ENCODE data around the gene CENPP. TPM values are rescaled to one million over a fixed set of nuclear protein-coding genes. Genes with fewer than 3 reads are reported as not detected.
A peak's percentile ranks its signal among the peaks of the same experiment; 100 is the strongest.

The CENPP gene
- total RNA-seq, 3 donors from 2014 or later (not counting 1 experiment from before 2014, with no cell fraction given): 10.3 to 14.5 (median 12.1) TPM

DNA sequence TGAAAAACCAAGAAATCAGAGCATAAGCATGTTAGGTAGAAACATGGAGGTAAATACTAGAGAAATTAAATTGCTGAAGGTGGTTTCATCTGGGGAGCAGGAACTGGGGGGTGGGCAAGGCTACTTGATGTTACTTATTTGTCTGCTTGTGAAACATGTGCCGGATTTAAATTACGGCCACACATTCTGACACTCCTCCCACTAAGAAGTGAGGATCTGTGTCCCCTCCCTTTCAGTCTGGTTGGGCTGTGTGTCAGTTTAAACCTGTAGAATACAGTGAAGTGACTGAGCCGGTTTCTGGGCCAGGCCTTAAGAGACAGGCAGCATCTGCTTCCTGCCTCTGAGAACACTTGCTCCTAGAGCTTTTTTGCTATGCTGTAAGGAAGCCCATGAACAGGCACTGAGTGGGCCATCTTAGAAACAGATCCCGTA is 29.9 kb upstream of the CENPP start:
- WGBS (ENCODE audit: insufficient coverage): 37% methylated on average over 4 of the region's 4 CpGs
- Mint-ChIP-seq H3K27me3 (ENCODE audit: low read depth in 2 of 2) (no peaks in the 10 kb centered on the region), H3K9me3 (no peaks in the 10 kb centered on the region), H3K4me1 (peaks cover 35 to 40% of the 10 kb centered on the region in 2 donors), H3K27ac (peak overlapping the region; percentile 97 to 98), H3K4me3 (peak overlapping the region; percentile 45), H3K36me3 (no peaks in the 10 kb centered on the region)
- DNase-seq: no peak
- TF ChIP-seq, protein P1, sequence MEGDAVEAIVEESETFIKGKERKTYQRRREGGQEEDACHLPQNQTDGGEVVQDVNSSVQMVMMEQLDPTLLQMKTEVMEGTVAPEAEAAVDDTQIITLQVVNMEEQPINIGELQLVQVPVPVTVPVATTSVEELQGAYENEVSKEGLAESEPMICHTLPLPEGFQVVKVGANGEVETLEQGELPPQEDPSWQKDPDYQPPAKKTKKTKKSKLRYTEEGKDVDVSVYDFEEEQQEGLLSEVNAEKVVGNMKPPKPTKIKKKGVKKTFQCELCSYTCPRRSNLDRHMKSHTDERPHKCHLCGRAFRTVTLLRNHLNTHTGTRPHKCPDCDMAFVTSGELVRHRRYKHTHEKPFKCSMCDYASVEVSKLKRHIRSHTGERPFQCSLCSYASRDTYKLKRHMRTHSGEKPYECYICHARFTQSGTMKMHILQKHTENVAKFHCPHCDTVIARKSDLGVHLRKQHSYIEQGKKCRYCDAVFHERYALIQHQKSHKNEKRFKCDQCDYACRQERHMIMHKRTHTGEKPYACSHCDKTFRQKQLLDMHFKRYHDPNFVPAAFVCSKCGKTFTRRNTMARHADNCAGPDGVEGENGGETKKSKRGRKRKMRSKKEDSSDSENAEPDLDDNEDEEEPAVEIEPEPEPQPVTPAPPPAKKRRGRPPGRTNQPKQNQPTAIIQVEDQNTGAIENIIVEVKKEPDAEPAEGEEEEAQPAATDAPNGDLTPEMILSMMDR (IDR thresholded peaks at IDR 0.05): no peak
- Histone ChIP-seq H3K4me1 (ENCODE audit: control insufficient read depth, insufficient read depth, low read length) (peaks cover 16% of the 10 kb centered on the region), H3K4me3 (ENCODE audit: low read length) (no peak overlapping the region), H3K27ac (ENCODE audit: low read length) (no peak overlapping the region), H3K9me3 (ENCODE audit: control insufficient read depth, insufficient read depth, low read length) (no peaks in the 10 kb centered on the region), H3K36me3 (ENCODE audit: control insufficient read depth, insufficient read depth, low read length) (peaks cover 34% of the 10 kb centered on the region), H3K27me3 (ENCODE audit: control insufficient read depth, insufficient read depth, low read length) (no peaks in the 10 kb centered on the region)
- no peak for ATAC-seq
- intact Hi-C loops (cut with micrococcal nuclease): no loop called here

GRCh38 chr9:92297611-92298010 is 28.1 kb upstream of the CENPP start:
- Mint-ChIP-seq H3K27me3 (ENCODE audit: low read depth in 2 of 2) (no peaks in the 10 kb centered on the region), H3K27ac (peak overlapping the region; percentile 72 to 77), H3K9me3 (no peaks in the 10 kb centered on the region), H3K4me3 (peak overlapping the region; percentile 45), H3K36me3 (peaks cover 3% of the 10 kb centered on the region), H3K4me1 (peaks cover 20 to 28% of the 10 kb centered on the region in 2 donors)
- ATAC-seq (no peak), DNase-seq (peak in 1 of 2 donors; percentile 22)
- Histone ChIP-seq H3K4me3 (ENCODE audit: low read length) (no peak overlapping the region), H3K27me3 (ENCODE audit: control insufficient read depth, insufficient read depth, low read length) (no peaks in the 10 kb centered on the region), H3K27ac (ENCODE audit: low read length) (peak overlapping the region; percentile 54), H3K36me3 (ENCODE audit: control insufficient read depth, insufficient read depth, low read length) (peaks cover 51% of the 10 kb centered on the region), H3K9me3 (ENCODE audit: control insufficient read depth, insufficient read depth, low read length) (no peaks in the 10 kb centered on the region), H3K4me1 (ENCODE audit: control insufficient read depth, insufficient read depth, low read length) (peaks cover 7% of the 10 kb centered on the region)
- intact Hi-C loops (cut with micrococcal nuclease): no loop called here
- 59% methylated on average over 3 of the region's 3 CpGs for WGBS (ENCODE audit: insufficient coverage)
- TF ChIP-seq, protein P1 (IDR thresholded peaks at IDR 0.05): no peak

- H3K4me1 Mint-ChIP-seq: peaks cover 16 to 28% of the 10 kb centered on the region in 2 donors
- Histone ChIP-seq H3K4me3 (ENCODE audit: low read length) (no peak overlapping the region), H3K27me3 (ENCODE audit: control insufficient read depth, insufficient read depth, low read length) (no peaks in the 10 kb centered on the region), H3K27ac (ENCODE audit: low read length) (peak overlapping the region; percentile 54), H3K4me1 (ENCODE audit: control insufficient read depth, insufficient read depth, low read length) (peaks cover 7% of the 10 kb centered on the region), H3K9me3 (ENCODE audit: control insufficient read depth, insufficient read depth, low read length) (no peaks in the 10 kb centered on the region), H3K36me3 (ENCODE audit: control insufficient read depth, insufficient read depth, low read length) (peaks cover 56% of the 10 kb centered on the region)
- peak overlapping the region; percentile 72 to 77 for H3K27ac Mint-ChIP-seq
- no peaks in the 10 kb centered on the region for H3K9me3 Mint-ChIP-seq
- WGBS (ENCODE audit: insufficient coverage): no CpG with 5 or more reads among the region's 3 CpGs
- H3K36me3 Mint-ChIP-seq: peaks cover 7% of the 10 kb centered on the region
- TF ChIP-seq, protein P1 (IDR thresholded peaks at IDR 0.05): no peak
- H3K4me3 Mint-ChIP-seq: peak overlapping the region; percentile 45
- DNase-seq: no peak
- ATAC-seq: no peak
- intact Hi-C loops (cut with micrococcal nuclease): no loop called here
- H3K27me3 Mint-ChIP-seq (ENCODE audit: low read depth in 2 of 2): no peaks in the 10 kb centered on the region
Observed at GRCh38 chr9:92298036-92298435, 27.7 kb upstream of the CENPP start.

- no peaks in the 10 kb centered on the region for H3K9me3 ChIP-seq (ENCODE audit: control insufficient read depth, insufficient read depth, low read length)
- Mint-ChIP-seq H3K27ac (no peak overlapping the region), H3K4me3 (no peak overlapping the region), H3K36me3 (peaks cover 9% of the 10 kb centered on the region), H3K4me1 (peaks cover 6 to 18% of the 10 kb centered on the region in 2 donors), H3K27me3 (ENCODE audit: low read depth in 2 of 2) (no peaks in the 10 kb centered on the region), H3K9me3 (no peaks in the 10 kb centered on the region)
- ATAC-seq (no peak), DNase-seq (no peak)
- H3K4me3 ChIP-seq (ENCODE audit: low read length): no peak overlapping the region
- H3K4me1 ChIP-seq (ENCODE audit: control insufficient read depth, insufficient read depth, low read length): peaks cover 6% of the 10 kb centered on the region
- intact Hi-C loops (cut with micrococcal nuclease): no loop called here
- H3K27ac ChIP-seq (ENCODE audit: low read length): no peak overlapping the region
- 86% methylated on average over 1 of the region's 1 CpG for WGBS (ENCODE audit: insufficient coverage)
- no peaks in the 10 kb centered on the region for H3K27me3 ChIP-seq (ENCODE audit: control insufficient read depth, insufficient read depth, low read length)
- TF ChIP-seq, protein P1 (IDR thresholded peaks at IDR 0.05): no peak
- H3K36me3 ChIP-seq (ENCODE audit: control insufficient read depth, insufficient read depth, low read length): peaks cover 66% of the 10 kb centered on the region
Observed at GRCh38 chr9:92299116-92299515, 26.6 kb upstream of the CENPP start.

Data from natural killer cell (primary cell).